Hypothalamus (tissue), 51 donors: ENCODE data around the gene DUSP2.

Experiments
- DNase-seq, 51 donors: peaks; one replicate each; lab custom pipeline; 2025; lab: John Stamatoyannopoulos, UW

DUSP2 gene

GRCh38 chr2:96105994-96106715 is 39.1 kb downstream of the DUSP2 start:
- no peak for DNase-seq

- DNase-seq, result no peak
Measured at GRCh38 chr2:96105152-96105915, 39.9 kb downstream of the DUSP2 start.

- no peak for DNase-seq
Measured at GRCh38 chr2:96104487-96104861, 40.8 kb downstream of the DUSP2 start.

GRCh38 chr2:96103761-96104486 is 41.3 kb downstream of the DUSP2 start:
- DNase-seq, result no peak

GRCh38 chr2:96103187-96103601 is 42.0 kb downstream of the DUSP2 start:
- DNase-seq, result no peak

- no peak for DNase-seq
Measured at GRCh38 chr2:96102596-96103186, 42.5 kb downstream of the DUSP2 start.

GRCh38 chr2:96100893-96101304 is 44.3 kb downstream of the DUSP2 start:
- DNase-seq, result no peak

- DNase-seq, result no peak
Measured at GRCh38 chr2:96099861-96100798, 45.1 kb downstream of the DUSP2 start.

GRCh38 chr2:96098900-96099590 is 46.2 kb downstream of the DUSP2 start:
- DNase-seq, result no peak

GRCh38 chr2:96097951-96098823 is 47.1 kb downstream of the DUSP2 start:
- DNase-seq, result no peak

GRCh38 chr2:96097441-96097840 is 47.8 kb downstream of the DUSP2 start:
- DNase-seq, result no peak

- DNase-seq, result no peak
Measured at GRCh38 chr2:96095116-96095636, 50.1 kb downstream of the DUSP2 start.

GRCh38 chr2:96093528-96093927 is 51.7 kb downstream of the DUSP2 start:
- DNase-seq, result no peak
